ENCODE measurements around the gene PROM2.

PROM2 gene

GRCh38 chr2:95262896-95263542, 11.2 kb upstream of the PROM2 start:
- no peak for TF ChIP-seq CTCF (conservative IDR thresholded peaks at IDR 0.05)
- no peak overlapping the region for H3K27ac ChIP-seq

GRCh38 chr2:95264624-95265023, 9.6 kb upstream of the PROM2 start:
- TF ChIP-seq CTCF (conservative IDR thresholded peaks at IDR 0.05) = no peak
- H3K27ac ChIP-seq = no peak overlapping the region

GRCh38 chr2:95265182-95265581, 9.1 kb upstream of the PROM2 start:
- no peak overlapping the region for H3K27ac ChIP-seq
- no peak for TF ChIP-seq CTCF (conservative IDR thresholded peaks at IDR 0.05)

- TF ChIP-seq CTCF (conservative IDR thresholded peaks at IDR 0.05) = no peak
- H3K27ac ChIP-seq = no peak overlapping the region
Measured at GRCh38 chr2:95266781-95267430, 7.3 kb upstream of the PROM2 start.

GRCh38 chr2:95267458-95268210, 6.6 kb upstream of the PROM2 start:
- TF ChIP-seq CTCF (conservative IDR thresholded peaks at IDR 0.05) = no peak
- H3K27ac ChIP-seq = no peak overlapping the region

- no peak overlapping the region for H3K27ac ChIP-seq
- no peak for TF ChIP-seq CTCF (conservative IDR thresholded peaks at IDR 0.05)
Measured at GRCh38 chr2:95268211-95269035, 5.8 kb upstream of the PROM2 start.
